GM18867 (cell line): Measurements from ENCODE around the gene SGF29.
"Not testable (repeated sequence)": the region's sequence is repeated elsewhere in the genome, so short reads cannot be mapped to it uniquely, and the experiment has no call there.

Experiments used
- ATAC-seq: cut with Tn5 transposase; IDR thresholded peaks from one replicate; pipeline ENCODE4 v1.9.1; 2021; ENCODE audit warnings: mild to moderate bottlenecking, moderate library complexity; ENCODE audit not compliant: unreplicated experiment

Gene SGF29

DNA sequence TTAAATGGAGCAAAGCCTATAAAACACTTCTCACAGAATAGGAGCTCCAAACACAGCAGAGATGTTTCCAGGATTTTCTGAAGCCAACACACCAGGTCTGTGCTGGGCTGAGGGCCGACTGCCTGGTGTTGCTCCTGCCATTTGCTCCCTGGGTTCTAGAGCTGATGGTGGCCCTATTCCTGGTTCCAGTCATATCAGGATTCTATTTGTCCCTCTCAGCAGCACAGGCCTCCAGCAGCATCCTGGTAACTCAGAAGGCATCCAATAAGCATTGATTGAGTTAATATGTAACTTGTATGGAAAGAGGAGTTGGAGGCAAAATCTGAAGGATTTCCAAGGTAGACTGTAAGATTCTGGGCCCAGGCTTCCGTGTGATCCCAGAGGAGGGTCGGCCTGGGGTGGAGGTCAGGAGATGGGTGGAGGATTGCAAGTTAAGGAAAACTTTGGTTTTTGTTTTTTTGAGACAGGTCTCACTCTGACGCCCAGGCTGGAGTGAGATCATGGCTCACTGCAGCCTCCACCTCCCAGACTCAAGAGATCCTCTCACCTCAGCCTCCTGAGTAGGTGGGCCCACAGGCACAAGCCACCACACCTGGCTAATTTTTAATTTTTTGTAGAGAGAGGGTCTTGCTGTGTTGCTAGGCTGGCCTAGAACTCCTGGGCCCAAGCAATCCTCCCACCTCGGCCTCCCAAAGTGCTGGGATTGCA, 20.6 kb upstream of the SGF29 start:
- ATAC-seq = no peak

DNA sequence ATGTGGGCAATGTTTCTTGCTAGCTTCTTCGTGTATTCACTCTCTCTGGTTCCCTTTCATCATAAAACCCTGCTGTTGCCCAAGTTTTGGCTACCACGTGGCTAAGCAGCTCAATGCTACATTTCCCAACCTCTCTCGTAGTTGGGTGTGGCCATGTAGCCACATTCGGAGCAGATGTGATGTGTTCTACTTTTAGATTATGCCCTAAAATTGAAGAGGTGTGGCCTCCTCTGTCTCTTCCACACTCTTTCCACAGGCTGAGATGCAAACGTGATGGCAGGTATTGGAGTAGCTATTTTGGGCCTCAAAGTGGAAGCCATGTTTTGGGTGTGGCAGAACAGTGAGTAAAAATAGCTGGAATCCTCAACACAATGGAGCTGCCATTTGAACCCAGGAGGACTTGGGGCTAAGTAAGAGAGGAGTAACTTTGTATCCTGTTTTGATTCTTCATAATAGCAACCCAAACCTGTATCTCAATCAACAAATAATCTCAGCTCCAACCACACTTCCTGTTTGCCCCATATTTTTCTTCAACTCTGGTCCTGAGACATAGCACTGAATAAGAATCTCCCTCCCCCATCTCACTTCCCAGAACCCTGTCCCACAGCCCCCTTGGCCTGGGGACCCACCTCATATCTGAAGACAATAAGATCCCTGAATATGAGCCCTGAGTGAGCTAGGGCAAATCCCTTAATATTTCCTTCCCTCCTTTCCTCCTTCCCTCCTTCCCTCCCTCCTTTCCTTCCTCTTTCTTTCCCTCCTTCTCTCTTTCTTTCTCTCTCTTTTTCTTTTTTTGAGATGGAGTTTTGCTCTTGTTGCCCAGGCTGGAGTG, 19.0 kb upstream of the SGF29 start:
- no peak for ATAC-seq

DNA sequence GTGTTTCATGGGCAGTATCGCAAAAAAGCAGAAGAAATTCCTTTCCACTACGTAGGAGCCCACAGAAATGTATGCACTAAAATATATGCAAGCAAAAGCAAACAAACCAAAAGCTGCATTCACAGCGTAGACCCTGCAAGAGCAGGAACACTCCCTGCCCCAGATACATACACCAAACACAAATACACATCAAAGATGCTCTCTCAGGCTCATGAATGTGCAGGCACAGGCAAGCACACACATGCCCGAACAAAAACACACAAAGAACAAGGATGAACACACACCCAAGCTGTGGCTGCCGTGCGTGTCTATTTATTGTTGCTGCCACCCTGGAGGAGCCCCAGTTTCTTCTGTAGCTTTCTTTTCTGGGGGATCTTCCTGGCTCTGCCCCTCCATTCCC, 16.6 kb upstream of the SGF29 start:
- no peak for ATAC-seq

DNA sequence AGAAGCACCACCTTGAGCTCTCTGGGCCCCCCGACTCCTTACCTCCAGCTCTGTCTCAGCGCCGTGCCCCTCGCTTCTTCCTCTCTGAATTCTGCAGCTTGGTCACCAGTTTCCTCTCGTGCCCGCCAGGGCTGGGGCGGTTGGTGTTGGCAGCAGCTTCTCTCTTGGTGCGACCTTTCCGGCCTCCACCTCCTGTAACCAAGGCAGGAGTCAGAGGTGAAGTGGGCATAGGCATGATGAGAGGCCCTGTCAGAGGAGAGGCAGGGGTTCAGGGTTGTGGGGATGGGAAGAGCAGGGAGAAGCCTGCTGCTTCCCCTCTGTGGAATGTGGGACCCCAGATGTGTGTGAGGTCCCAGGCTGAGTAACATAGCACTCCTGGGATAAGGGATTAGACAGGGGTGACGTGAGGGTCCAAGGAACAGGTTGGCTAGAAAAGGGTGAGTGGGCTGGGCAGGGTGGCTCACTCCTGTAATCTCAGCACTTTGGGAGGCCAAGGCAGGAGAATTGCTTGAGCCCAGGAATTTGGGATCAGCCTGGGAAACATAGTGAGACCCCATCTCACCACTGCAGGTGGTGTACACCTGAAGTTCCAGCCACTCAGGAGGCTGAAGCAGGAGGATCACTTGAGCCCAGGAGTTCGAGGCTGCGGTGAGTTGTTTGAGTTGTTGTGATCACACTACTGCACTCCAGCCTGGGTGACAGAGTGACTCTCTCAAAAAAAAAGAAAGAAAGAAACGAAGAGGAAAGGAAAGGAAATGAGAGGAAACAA, 15.6 kb upstream of the SGF29 start:
- no peak for ATAC-seq

DNA sequence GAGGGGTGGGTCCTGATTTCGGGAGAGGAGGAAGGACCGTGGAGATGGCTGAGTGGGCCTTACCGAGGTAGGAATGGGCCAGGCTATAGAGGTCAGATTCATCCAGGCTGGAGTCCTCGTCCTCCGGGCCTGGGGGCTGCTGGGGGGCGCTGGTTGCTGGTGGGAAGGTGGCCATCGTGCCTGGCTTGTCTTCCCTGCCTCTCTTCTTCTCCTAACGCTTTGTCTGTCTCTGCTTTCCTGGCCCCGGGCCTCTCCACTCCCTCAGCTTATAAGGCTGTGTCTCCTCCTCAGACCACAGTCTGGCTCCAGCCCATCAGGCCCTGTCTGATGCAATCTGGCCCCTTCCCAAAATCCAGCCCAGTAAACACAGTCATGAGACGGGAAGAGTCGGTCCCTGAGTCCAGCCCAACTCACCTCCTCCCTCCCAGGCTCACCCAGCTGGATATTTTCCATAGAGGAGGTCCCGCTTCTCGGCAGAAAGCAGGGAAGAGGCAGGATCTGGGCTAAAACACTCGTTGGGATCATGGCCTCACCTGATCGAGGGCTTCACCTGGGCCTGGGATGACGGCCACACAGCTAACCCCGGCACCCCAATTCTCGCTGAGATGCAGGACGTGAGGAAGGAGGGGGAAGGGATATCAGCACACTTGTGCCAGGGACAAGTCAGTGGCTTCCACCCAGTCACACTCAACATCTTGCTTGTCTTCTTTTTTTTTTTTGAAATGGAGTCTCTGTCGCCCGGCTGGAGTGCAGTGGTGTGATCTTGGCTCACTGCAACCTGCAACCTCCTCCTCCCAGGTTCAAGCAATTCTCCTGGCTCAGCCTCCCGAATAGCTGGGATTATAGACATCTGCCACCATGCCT, 14.8 kb upstream of the SGF29 start, which contains the start of gene NUPR1:
TSS of gene NUPR1 (minus strand) at position 242 of the 864 bp plus-strand sequence. CDS start at position 175, 67 bp downstream.
- no peak for ATAC-seq

DNA sequence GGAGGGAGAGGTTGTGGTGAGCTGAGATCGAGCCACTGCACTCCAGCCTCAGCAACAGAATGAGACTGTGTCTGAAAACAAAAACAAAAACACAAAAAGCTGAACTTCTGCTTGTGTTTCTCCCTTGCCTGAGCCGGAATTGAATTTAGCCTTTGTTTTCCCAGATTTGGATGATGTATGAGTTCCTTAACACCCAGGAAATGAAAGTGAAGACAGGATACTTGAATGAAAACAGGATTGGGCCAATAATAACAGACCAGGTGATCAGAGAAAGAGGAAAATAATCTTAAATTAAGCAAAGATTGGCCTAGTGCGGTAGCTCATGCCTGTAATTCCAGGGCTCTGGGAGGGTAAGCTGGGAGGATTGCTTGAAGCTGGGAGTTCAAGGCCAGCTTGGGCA, 13.4 kb upstream of the SGF29 start:
- ATAC-seq = no peak

DNA sequence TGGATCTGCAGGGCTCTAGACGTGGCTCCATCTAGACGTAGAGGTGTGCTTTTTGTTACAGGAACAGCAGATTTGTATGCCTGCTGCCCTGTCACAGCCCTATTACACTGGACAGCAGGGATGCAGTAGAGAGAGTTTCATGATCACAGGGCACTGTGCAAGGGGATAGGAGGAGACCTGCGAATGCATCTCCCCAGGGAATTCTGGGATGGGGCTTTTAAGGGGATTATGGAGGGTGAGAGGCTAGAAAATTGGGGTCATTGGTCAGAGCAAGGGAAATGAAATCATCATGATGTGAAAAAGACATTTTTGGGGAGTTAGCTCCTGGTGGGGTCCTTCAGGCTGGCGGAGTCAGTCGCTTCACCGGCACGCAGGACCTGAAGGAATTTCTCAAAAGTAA, 11.1 kb upstream of the SGF29 start:
- ATAC-seq = no peak

DNA sequence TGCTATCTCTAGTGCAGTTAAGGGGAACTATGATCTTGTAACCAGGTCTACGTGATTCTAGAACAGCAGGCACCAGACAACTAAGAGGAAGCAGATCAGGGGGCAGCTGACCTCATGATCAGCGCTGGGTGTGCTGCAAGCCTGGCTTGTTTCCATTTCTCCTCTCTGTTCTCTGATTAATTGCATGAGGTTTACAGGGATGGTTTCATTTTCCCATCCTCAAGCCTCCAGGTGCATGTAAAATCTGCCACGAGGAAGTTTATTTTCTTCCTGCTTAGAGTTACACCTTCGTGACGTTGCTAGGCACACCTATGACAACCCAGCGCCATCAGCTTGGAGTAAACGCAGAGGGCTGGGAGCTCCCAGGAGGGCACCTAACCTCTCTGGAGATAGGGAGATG, 10.6 kb upstream of the SGF29 start:
- no peak for ATAC-seq

DNA sequence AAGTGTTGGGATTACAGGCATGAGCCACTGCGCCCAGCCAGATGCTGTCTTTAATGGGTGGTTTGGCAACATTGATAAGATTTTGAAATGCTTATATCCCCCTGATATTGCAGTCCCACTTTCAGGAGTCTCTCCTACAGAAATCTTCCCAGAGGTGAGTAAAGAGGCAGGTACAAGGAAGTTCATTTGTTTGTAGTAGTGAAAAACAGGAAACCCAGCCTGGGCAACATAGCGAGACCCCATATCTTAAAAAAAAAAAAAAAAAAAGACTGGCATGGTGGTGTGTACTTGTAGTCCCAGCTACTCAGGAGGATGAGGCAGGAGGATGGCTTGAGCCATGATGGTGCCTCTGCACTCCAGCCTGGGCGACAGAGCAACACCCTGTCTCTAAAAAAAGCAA, 8.7 kb upstream of the SGF29 start:
- no peak for ATAC-seq

DNA sequence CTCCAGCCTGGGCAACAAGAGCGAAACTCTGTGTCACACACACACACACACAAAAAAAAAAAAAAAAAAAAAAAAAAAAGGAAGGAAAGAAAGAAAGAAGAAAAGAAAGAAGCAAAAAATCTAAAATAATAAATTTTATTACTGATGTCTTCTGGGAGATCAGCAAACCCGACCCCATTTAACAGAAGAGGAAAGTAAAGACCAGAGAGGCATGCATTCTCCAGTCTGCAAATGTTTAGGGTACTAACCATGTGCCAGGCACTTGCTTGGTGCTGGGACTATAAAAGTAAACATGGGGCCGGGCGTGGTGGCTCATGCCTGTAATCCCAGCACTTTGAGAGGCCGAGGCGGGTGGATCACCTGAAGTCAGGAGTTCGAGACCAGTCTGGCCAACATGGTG, 7.8 kb upstream of the SGF29 start:
- ATAC-seq = not testable (repeated sequence)

DNA sequence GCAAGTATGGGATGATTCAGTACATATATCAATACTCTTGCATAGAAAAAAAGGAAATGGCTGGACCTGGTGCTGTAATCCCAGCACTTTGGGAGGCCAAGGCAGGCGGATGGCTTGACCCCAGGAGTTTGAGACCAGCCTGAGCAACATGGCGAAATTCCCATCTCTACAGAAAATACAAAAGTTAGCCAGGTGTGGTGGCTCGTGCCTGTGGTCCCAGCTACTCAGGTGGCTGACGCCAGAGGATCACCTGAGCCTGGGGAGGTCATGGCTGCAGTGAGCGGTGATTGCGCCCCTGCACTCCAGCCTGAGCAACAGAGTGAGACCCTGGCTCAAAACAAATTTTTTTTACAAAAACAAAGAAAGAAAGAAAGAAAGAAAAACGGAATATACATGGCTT, 7.1 kb upstream of the SGF29 start:
- ATAC-seq = no peak

DNA sequence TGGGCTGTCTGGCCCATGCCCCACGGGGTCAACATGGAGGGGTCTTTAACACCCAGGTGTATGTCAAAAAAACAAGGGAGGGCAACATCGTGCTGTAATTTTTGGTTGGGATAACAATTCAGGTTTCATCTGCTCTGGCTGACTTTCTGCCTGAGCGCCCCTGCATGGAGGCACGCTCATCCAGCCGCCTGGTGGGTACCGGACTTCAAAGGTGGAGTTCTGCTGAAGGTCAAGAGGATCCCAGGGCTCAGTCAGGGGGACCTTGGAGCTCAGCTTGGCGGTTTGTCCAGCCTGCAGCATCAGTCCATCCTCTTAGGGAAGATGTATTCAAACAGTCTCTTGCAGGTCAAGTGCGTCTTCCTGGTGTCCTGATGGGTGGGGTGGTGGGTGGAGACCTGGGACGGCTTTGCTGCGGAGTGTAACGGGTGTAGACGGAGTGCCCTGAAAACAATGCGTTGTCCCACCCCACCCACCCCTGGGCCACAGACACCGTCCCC, 5.4 kb upstream of the SGF29 start:
- ATAC-seq = no peak

DNA sequence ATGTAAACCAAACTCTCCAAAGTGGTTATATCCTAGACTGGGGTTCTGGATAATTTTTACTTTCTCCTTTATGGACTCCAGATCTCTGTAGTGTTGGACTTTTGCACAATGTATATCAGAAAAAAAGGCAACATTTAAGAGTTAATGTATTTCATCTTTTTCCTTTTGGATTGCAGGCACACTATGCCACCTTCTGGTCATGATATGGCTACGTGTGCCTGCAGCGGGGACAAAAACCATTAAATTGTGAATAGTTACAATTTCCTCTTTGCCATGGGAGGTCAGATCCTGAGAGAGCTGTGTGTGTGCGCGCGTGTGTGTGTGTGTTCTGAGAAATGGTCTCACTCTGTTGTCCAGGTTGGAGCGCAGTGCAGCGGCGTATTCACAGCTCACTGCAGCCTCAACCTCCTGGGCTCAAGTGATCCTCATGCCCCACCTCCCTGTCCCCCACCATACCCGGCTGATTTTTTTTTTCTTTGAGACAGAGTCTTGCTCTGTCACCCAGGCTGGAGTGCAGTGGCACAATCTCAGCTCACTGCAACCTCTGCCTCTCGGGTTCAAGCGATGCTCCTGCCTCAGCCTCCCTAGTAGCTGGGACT, 4.3 kb upstream of the SGF29 start:
- no peak for ATAC-seq

DNA sequence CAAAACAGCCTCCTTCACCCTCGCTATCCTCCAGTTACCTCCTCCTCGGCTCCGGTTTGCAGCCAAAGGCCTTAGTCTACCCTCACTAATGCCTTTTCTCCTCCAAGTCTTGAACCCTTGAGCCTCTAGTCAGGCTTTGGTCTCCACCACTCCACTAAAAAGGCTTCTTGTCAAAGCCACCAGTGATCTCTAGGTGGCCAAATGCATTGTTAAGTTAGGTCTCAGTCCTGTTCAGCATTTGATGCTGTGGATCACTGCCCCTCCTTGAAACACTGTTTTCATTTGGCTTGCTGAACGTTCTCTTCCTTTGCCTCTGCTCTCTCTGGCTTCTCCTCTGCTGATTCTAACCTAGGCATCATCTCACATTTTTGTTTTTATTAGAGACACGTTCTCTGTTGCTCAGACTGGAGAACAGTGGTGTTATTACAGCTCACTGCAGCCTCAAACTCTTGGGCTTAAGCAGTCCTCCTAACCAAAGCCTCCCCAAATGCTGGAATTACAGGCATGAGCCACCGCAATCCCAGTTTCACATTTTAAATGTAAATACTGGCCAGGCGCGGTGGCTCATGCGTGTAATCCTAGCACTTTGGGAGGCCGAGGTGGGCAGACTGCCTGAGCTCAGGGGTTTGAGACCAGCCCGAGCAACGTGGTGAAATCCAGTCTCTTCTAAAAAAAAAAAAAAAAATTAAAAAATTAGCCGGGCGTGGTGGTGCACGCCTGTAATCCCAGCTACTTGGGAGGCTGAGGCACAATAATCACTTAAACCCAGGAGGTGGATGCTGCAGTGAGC, 1.1 kb downstream of the SGF29 start:
- ATAC-seq = no peak

DNA sequence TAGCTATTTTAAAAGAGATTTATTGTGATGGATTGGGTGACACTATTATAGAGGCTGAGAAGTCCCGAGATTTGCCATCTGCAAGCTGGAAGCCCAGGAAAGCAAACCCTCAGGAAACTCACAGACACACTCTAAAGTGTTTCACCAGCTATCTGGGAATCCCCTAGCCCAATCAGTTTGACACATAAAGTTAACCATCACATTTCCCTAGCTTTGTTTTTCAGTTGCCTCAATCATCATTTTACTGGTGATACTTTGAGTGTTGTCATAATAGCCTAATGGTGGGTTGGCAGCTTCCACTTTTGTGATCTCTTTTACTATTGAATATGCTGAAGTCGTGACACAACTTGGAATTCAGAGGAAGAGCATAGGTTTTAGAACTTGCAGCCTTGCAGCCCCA, 1.8 kb downstream of the SGF29 start:
- no peak for ATAC-seq

DNA sequence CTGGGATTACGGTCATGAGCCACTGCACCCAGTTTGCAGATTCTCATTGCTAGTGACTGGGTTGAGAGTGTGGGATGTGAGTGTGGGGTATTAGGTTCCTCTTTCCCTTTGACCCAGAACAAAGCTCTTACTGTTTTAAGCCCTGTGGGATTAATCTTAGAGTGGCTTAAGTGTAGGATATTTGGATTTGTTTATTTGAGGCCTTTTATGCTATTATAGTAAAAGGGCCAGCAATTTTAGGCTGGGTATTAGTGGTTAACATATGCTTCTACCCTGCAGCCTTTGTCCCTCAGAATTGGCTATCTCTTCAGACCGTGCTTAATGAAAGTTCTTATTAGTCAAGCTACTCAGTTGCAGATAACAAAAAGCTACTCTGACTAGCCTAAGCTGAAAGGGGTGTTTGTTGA, 3.2 kb downstream of the SGF29 start:
- no peak for ATAC-seq

DNA sequence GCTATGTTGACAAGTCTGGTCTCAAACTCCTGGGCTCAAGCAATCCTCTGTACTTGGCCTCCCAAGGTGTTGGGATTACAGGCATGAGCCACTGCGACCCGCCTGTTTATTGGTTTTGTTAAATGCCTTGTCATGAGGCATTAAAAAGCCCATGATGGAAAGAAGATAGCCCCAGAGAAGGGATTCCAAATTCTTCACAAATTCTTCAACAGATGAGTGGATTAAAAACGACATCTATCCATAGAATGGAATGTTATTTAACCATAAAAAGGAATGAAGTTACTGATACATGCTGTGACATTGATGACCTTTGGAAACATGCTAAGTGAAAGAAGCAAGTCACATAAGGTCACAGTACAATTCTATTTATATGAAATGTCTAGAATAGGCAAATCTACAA, 4.7 kb downstream of the SGF29 start:
- no peak for ATAC-seq

DNA sequence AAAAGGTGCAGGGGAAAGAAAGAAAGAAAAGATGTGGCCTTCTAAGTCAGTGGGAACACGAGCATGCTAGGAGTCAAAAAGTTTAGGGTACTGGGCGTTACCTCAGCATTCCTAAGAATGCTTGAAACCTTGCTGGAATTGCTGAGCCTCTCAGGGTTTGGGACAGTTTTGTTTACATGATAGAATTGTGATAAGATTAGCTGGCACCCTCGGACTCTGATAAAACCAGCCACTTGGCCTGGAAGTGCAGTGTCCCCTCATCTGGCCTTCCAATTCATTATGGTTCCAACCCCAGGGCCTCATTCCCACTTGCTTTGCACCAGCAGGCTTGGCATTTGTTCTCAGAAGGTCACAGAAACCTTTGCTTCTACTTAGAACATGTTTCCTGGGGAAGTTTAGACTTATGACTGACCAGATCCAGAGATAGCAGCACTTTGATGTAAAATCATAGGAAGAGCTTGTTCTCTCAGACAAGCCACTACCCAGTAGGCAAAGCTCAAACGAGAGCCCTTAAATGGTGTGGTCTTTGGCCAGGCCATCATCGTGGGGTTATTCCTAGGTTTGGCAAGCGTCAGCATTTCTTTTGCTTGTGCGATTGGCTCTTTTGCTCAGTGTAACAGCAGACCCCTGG, 8.0 kb downstream of the SGF29 start:
- ATAC-seq = no peak

DNA sequence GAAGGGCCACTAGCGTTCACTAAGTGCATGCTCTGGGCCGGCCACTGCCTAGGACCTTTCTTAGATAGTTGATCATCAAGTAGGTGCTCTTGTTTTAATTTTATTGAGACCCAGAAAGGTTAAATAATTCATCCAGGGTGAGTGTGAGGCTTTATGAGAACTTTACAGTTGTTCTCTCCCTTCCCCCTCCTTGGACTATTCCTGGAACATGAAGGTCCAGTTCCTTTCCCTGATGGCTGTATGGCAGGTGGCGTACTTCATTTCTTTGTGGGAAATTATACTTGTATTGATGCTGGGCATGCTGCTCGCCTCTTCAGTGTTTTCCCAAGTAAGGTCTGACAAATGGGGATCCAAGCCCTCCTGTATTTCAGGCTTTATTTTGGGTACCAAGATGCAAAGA, 8.5 kb downstream of the SGF29 start:
- ATAC-seq = no peak
